CD1c-positive myeloid dendritic cell (primary cell): ENCODE results near the gene SRSF5.
"Not testable (repeated sequence)": the region's sequence is repeated elsewhere in the genome, so short reads cannot be mapped to it uniquely, and the experiment has no call there.

Experiments
- DNase-seq: peaks from one replicate; pipeline ENCODE4 v3.0.0-alpha.2; 2016; ENCODE audit errors: extremely low spot score

The SRSF5 gene

DNA sequence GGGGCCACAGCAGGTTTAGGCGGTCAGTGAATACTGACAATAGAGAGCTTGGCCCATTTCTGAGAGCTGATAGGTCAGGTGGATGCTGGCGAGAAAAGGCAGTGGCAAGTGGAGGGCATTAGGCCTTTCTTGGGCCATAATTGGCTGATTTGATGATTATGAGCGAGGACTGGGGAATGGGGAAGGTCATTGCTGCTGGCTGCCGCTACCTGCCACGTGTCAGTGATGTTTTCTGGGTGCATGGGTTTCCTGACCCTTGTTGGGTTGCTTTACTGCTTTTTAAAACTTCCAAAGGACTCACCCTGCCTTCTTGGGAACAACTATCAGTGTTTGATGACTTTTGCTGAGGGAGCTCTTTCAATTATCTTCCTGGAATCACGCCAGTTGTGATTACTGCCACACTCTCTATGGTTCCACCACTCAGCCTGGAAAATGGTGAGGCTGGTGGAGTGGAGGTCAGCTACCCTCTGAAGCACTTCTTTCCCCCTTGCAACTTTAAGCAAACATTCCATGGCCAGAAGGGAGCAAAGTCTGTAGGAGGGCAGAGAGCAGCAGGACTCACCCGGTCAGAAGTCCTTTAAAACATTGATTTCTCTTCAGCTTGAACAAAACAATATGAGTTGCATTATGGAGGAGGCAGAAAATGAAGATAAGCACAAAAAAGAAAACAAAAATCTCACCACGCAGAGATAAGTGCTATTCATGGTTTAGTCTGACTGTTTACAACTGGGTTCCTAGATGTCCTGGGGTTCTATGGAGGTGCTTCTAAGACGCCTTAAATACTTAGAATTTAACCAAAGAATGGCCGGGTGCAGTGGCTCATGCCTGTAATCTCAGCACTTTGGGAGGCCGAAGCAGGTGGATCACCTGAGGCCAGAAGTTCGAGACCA, 42.2 kb downstream of the SRSF5 start:
- no peak for DNase-seq

DNA sequence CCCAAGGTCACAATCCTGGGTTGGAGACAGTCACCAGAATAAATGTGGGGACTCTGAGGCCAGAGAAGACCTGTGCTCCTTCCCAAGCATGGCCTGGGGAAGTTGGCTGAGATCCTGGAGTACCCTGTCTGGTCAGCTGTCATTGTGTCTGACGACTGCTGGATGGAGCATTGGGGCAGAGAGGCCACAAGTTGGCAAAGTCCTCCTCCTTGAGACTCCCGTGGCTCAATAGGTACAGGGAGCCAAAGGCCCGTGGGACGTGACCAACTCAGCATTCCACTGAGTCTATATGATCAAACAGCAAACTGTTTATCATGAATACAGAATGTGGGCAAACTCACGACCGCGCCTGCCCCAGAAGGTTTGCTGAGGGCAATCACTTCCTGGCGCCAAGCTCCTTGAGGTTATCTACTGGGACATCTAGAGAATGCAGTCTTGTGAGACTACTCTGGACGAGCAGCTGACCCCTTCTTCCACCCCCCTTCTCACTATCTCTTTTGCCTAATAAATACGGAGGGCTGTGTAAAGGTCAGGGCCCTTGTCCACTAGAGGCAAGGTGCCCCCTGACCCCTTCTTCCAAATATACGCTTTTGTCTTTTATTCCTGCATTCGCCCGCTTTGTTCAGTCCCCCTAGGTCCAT, 44.4 kb downstream of the SRSF5 start:
- DNase-seq = no peak

DNA sequence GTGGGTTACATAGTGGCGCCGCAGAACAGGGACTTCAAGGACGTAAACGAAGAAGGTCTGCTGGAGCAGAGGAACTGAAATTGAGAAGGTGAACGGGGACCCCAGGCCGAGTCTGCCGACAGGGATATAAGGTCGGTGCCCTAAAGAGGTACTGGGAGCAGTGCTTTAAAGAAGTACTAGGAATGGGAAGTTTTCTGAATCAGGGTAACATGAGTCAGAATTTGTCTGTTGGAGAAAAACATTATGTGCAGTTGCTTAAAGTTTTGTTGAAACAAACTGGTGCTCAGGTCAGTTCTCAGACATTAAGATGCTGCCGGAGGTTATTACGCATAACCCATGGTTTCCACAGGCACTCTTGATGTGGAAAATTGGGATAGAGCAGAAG, 44.9 kb downstream of the SRSF5 start:
- DNase-seq = no peak

DNA sequence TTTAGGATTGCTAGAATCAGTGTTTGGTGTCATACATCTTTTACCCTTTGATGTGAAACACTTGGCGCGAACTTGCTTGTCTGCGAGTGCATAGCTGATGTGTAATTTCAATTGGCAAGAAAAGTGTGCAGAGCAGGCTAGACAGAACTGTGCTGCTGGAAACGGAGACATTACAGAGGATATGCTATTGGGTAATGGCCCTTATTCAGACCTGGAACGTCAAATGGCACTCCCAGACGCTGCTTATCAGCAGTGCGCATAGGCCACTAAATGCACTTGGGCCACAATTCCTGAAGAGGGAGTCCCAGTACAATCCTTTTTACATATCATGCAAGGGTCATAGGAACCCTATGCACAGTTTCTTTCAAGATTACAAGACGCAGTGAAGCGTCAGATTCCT, 45.8 kb downstream of the SRSF5 start:
- no peak for DNase-seq

DNA sequence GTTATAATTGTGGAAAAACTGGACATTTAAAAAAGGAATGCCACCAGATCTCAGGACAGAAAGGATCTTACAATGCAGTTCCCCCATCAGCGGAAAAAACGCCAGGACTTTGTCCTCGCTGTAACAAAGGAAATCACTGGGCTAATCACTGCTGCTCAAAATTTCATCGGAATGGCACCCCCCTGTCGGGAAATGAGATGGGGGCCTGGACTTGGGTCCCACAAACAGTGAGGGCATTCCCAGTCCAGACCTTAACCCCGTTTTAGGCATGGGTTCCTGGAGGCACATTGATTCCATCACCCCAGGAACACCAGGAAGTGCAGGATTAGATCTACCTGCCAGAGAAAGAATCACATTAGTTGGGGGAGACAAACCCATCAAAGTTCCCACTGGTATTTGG, 46.4 kb downstream of the SRSF5 start:
- DNase-seq = not testable (repeated sequence)

DNA sequence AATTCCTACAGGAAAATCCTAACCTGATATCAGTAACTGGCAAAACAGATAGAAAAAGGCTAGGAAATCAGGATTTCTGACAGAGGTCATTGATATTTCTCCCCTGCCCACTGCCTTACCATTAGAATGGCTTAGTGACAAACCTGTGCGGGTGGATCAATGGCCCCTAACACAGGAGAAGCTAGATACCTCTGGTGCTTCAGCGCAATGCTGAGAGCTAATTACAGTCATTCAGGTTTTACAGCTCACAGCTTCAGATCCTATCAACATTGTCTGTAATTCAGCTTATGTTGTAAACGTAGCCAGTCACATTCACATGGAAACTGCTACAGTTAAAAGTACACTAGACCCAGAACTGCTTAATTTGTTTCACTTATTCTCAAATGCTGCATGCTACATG, 47.5 kb downstream of the SRSF5 start:
- DNase-seq = no peak

DNA sequence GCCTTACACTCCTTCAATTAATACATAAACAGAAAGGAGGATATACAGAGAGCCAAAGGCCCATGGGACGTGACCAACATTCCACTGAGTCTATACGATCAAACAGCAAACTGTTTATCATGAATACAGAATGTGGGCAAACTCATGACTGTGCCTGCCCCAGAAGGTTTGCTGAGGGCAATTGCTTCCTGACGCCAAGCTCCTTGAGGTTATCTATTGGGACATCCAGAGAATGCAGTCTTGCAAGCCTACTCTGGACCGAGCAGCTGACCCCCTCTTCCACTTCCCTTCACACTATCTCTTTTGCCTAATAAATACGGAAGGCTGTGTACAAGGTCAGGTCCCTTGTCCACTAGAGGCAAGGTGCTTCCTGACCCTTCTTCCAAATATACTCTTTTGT, 48.6 kb downstream of the SRSF5 start:
- no peak for DNase-seq

DNA sequence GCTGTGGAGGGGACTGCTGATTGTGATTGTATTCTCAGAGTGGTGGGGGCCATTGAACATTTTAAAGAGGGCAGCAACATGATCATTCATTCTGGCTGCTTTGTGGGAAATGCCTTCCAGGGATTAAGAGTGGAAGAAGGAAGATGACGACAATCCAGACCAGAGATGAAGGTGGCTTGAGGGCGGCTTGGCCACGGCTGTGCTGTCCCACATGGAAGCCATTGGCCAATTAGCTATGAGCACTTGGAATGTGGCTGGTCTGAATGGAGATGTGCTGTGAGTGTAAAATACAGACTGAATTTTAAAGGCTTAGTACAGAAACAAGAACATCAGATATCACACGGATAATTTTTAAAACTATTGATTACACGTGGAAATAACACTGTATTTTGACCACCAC, 49.3 kb downstream of the SRSF5 start:
- no peak for DNase-seq

DNA sequence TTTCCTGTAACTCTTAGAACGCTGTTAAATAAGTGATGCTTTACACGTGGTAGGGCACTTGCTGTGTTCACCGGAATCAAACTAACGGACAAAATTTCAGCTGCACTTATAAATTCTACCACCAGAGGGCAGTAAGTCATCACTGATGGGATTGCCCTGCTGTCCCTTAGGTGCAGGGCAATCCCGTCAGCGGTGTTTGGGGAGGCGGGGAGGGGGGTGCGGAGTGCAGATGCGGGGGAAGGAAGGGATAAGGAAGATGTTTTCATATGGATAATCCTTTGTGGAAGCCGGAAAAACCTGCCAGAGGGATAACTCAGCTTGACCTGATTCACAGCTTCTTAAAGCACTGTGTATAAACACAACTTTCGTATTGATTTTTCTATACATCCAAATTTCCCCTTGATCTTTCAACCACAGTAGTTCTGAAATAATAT, 51.8 kb downstream of the SRSF5 start:
- peak; percentile 84 for DNase-seq

DNA sequence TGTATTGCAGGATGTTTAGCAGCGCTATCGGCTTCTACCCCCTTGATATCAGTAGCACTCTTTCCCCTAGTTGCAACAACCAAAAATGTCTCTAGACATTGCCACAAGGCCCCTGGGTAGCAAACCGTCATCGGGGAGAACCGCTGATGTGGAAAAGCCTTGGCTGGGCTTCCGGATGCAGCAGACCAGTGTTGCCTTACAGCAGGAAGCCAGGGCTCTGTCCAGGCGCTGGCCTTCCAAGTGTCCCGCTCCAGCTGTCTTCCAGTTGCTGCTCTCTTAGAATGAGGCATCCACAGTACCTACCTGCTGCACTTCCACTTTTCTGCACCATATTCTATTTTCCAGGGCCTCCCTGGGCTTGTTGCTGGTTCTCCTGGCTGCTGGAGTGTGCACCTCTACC, 52.7 kb downstream of the SRSF5 start:
- no peak for DNase-seq

DNA sequence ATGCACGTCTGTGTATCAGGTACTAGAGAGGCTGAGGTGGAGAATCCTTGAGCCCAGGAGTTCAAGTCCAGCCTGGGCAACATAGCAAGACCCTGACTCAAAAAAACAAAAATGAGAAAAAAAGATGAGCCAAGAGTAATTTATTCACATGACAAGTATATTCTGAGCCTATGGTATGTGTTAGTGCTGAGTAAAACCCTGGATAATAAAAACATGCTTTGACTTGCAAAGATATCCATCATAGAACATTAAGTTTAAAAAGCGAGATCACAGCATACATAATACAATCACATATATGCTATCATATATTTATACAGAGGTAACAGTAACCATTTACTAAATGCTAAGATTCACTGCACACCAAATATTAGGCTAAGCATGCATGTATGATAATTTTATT, 54.0 kb downstream of the SRSF5 start:
- no peak for DNase-seq
